Hypothalamus (tissue), 51 donors: ENCODE data around the gene NEB.
"Not testable (repeated sequence)": the region's sequence is repeated elsewhere in the genome, so short reads cannot be mapped to it uniquely, and the experiment has no call there.

ENCODE experiments used
- DNase-seq, 51 donors: peaks; one replicate each; lab custom pipeline; 2025; lab: John Stamatoyannopoulos, UW

NEB gene

DNA sequence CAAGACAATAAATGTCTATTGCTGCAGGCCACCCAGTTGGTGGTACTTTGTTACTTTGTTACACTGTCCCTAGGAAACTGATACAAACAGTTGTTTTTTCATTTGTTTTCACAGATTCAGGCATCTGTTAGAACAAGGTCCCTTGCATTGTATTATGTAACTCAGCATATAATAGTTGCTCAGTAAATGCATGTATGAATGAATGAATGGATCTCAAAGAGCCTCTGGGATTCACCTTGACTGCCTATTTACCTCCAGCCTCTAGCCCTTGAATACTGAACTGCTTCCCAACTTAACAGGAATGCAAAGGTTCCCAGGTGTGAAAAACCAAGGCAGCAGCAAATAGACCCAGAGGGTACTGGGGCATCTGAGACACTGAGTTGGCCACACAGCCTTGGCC is 27.4 kb upstream of the NEB start:
- DNase-seq, result no peak

DNA sequence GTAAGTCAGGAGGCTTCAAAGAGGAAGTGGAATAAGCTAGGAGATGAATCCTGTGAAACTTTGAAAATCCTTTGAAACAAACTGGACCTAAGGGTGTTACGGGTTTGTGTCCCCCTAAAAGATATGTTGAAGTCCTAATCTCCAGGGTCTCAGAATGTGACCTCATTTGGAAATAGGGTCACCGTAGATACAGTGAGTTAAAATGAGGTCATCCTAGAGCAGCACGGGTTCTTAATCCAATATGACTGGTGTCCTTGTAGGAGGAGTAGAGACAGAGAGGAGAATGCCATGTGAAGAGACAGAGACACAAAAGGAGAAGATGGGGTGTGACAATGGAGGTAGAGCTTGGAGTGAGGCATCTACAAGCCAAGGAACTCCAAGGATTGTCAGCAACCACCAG is 26.9 kb upstream of the NEB start:
- DNase-seq, result no peak

DNA sequence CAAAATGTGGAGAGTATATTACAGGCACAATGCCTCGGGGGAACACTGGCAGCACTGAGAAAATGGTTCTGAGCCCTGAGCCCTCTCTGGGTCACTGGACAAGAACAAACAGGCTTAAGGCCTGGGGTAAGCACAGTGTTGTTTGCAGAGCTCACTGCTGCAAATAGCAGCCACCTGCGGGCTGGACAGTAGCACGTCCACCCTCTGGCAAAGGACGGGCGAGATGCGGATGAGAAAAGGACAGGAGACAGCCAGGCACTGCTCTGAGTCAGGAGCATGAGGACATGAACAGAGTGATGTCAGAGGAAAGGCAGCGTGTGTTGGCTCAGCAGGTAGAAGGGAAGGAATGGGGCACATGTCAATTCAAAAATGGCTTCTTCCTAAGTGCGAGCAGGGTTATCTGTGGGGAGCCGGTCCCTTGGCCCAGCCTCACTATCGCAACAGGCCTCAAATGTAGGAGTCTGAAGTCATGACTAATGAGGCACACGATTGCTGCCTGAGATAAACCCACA is 25.9 kb upstream of the NEB start:
- DNase-seq, result peak in 1 of 51 donors; percentile 24

DNA sequence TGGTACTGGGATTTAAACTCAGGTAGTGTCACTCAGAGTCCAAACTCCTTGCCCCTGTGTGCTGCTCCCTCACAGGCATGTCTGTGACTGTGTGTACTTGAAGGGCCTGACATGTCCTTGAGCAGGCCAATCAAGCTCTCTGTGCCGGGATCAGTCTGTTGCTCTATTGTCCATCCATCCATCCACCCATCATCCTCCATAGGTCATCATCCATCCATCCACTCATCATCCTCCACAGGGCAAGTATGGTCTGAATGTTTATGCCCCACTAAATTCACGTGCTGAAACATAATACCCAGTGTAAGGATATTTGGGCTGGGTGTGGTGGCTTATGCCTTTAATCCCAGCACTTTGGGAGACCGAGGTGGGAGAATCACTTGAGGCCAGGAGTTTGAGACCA is 24.5 kb upstream of the NEB start:
- no peak for DNase-seq

DNA sequence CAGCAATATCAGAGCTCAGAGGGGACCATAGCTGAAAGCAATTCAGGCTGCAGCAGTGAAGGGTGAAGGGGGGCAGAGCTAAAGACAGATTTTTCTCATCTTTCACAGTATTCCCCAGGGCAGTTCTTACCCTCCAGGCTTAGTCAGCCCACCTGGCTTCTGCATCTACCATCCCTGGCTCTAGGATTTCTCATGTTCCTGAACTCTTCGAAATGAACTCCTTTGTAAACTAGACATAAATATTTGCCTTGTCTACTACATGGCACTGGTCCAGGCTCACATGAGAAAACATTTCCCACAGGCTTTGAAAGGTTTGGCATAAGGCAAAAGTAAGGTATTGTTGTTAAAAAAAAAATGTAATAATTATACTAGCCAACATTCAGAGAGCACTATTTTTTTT is 23.6 kb upstream of the NEB start:
- DNase-seq, result no peak

DNA sequence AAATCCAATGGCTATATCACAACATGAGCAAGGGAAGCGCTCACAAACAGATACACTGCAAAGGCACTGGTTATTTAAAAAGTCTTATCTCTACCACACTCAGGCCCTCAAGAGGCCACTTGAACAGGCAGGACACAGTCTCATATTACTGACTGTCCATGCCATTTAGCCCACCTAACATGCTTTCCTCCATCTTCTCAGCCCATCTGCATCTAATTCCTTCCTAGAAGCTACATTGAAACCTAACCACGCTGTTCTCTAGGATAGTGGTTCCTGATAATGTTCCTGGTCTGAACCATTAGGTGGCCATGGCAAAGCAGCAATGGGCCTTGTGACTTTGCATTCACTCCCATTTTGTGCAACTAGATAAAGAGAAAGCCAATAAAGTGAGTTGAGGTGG is 22.5 kb upstream of the NEB start:
- DNase-seq, result no peak

DNA sequence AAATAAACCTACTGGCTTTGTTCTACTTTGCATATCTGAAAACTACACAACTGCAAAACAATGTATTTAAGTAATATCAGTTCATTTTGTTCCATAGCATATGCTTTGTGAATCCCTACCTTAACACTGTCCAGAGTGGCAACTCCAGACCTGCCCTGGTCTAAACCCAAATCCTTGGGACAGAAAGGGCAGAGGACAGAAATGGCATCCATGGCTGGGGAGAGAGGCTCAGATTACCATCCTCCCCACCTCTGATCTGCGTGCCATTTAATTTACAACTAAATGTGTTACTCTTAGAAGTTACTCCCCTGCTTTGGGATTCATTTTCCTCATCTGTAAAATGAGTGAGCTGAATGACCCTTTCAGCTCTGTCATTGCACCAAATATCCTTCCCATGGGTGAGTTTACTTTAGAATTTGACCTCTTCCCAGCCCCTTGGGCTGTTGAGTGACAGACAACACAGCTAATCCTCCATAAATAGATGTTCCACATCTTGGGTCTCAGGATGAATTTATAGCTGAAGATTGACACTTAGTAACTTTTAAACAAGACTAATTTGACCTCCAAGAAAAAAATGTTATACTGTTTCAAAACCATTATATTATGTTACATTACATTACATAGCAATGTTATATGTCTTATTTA is 20.1 kb upstream of the NEB start:
- DNase-seq, result no peak

DNA sequence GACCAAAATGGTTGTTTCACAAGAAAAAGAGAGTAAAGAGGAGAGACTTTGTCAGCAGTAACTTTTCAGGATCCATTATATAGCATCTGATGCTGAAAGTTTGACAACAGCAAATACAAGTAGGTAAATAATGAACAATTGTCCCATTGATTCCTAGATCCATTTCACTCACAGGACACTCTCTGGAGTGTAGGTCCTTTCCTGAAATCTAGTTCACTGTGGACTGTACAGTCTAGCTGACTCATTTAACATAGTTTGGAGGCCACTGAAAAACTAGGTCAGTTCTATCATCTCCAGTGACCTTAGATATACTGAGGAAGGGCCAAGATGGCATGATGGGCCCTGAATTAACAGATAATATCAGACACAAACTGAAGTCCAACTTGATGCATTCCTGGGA is 19.3 kb upstream of the NEB start:
- DNase-seq, result no peak

DNA sequence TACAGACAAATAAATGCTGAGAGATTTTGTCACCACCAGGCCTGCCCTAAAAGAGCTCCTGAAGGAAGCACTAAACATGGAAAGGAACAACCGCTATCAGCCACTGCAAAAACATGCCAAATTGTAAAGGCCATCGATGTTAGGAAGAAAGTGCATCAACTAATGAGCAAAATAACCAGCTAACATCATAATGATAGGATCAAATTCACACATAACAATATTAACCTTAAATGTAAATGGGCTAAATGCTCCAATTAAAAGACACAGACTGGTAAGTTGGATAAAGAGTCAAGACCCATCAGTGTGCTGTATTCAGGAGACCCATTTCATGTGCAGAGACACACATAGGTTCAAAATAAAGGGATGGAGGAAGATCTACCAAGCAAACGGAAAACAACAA is 11.0 kb upstream of the NEB start:
- not testable (repeated sequence) for DNase-seq

DNA sequence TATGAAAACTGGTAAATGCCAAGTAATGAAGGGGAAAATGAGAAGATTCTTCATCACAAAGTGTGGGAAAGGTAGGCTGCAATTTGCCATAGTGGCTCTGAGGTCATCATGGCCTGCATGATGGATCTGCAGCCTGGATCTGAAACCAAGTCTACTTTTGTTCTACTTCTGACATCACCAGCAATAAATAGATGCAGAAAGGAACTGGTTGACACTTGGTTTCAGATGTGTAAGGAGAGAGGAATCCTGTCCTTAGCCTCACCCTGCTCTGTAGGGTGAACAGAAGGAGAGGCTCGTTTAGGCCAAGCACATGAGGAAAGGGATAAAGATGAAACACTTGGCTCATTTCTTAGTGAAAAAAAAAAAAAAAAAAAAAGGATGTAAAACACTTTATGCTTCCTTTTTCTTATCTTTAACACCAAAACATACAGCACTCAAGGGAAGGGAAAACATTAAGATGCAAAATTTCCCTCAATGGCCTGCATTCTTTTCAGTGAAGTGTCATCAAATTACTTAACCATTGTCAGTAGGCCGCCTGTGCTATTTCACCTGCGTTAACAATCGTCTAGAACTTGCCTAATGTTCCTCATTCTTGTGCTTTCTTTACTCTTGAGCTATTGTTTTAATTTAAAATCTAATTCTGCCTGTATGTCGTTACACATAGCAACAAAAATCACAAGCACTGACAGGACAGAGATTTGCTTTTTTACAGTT is 3.9 kb downstream of the NEB start:
- DNase-seq, result no peak

DNA sequence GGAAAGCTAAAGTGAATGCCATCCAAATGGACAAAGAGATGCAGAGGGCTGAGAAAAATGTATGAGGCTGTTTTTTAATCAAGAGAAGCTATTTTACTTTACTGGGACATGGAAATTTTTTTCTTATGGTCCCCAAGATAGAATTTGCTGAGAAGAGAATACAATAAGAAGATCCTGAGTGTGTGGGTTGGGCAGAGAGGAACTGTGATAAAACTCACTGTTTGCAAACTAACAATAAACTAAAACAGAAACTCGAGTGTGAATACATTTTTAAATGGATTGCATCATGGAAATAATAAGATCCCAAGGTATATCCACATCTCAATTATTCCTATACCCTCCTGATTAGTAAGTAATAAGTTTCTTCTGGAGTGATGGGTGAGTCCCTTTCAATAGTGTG is 4.4 kb downstream of the NEB start:
- no peak for DNase-seq

DNA sequence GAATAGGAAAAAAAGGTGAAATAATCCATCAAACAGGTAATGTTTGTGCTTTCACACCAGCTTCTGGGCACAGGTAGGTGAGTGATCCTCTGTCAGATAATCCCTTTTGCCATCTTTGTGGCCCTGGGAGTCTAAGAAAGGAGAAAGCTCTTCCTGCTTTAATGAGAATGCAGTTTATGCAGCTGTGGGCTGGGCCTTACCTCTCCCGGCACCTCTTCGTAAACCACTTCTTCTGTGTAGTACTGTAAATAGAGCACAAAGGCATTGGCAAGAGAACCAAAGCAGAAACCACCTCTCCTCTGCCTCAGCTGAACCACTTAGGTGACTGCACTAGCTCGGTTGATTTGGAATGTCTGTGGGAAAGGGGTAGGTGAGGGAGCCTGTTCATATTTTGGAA is 4.9 kb downstream of the NEB start:
- no peak for DNase-seq

DNA sequence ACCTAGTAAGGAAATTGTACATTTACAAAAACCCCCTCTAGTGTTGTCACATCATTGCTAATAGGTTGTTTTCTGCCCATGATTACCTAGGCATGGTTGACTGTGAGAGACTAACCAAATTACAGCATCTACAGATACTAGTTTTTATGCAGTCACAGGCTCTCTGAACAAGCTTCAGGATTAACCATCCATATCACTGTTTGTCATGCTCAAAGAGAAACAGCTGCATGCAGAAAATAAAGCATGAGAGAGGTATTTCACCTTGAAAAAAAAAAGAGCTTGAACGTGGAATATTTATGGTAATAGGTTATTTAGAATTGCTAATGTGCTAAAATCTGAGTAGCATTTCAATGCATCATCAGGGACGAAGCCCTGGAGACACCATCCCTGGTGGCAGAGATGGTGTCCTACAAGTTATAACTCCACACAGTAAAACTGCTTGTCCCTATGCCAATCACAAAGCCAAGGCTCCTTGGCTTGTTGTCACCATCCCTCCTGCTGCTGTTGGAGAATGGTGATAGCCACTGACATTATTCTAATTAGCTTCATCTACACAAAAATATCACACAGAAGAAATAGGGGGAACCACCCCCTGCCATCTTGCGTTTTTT is 5.4 kb downstream of the NEB start:
- DNase-seq, result peak in 1 of 51 donors; percentile 4

DNA sequence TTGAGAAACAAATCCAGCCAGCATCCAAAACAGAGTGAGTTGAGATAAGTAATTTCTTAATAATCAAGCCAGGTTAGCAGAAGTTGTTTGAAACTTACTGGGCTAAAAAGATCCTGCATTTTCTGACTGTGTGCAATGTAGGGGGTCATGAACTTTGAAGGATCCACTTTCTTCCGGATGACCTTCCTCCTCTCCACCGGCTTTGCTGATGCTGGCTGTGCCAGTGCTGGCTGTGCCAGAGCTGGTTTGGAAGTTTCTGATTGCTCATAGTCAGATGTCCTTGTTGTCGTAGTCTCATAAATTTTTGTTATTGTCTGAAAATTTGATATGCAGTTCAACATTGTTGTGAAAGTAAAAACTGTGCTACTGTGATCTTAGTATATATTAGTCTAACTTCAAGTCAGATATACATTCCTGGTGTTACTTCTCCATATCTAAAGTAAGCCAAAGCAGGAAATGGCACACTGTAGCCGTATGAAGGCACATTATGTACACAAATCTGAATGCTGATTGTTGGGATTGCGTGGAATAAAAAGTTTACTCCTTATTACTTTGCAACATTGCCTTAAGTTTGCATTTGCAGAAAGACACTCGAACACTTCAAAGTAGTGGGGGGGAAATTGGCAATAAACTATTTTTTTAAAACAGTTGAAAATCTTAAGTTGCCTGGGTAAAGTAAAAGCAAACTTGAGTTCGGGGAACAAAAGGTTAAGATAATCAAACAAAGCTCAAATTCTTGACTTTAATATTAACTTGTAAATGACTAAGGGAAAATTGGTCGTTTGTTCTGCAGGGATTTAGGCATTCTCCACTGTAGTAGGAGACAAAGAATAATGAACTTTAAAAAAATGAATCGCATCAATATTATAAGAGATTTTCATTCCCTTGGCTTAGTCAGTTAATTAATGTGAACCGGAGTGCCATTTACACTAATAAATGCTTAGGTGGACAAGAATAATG is 6.4 kb downstream of the NEB start:
- no peak for DNase-seq

DNA sequence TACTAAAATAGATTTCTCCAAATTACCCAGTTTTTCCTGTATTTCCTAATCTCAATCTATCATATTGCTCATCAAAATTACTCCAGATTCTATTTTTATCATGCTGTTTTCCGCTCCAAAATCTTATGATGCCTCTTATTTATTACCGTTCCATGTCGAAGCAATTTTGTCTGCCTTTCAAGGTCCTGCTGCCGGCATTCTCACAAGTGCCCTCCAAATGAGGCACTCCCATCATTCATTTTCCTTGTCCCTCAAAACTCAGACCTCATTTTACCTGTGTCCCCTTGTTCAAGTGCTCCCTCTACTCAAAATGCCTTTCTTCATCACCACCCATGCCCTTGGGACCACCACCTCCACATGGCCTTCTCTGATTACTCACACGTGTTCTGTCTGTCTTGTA is 13.1 kb downstream of the NEB start:
- DNase-seq, result no peak

DNA sequence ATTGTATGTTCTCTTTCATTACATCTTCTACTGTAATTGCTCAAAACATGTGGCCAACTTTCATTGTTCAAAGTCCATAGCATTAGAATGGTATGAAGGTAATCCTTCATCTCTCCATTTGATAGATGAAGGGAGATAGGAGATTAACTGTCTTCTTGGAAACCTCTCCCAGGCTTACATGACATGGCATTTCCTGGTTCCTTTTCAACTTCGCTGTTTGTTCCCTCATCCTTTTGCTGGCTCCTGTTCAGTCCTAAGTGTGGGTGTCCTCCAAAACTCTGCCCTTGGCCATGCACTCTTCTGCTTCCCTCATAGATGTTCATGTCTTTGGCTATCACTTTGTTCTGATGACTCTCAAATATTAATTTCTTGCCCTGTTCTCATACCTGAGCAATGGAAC is 13.8 kb downstream of the NEB start:
- no peak for DNase-seq

DNA sequence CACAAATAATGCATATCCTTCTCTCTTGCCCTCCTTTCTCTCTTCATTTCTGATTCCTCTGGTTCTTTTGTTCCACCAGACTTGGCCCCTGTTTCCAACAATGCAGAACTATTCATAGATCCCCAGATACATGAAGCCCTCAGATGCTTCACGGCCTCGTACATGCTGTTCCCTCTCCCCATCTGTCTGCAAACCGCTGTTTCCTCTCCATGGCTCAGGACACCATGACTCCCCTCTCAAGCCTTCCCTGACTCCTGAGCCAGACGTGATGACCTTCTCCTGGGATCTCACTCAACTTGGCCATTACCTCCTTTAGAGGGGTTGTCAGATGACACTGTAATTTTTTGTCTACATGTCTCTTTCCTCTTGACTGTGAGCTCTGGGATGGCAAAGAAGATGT is 15.5 kb downstream of the NEB start:
- DNase-seq, result no peak

DNA sequence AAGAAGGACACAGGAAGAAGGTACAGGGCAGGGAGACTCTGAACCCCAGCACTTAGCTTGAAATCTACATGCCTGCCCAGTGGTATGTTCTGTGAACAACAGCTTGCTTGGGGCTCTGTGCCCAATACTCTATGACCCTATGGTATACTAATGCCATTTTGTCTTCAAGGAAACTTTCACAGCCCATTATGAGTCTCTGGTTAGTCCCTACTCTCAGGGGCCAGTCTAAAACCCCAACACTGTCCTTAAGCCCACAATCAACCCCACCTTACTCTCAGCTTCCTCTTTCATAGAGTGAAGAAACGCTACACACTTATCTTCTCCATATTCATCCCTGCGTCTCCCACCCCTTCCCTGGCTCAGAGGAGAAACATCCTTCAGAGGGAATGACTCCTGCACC is 16.0 kb downstream of the NEB start:
- no peak for DNase-seq

DNA sequence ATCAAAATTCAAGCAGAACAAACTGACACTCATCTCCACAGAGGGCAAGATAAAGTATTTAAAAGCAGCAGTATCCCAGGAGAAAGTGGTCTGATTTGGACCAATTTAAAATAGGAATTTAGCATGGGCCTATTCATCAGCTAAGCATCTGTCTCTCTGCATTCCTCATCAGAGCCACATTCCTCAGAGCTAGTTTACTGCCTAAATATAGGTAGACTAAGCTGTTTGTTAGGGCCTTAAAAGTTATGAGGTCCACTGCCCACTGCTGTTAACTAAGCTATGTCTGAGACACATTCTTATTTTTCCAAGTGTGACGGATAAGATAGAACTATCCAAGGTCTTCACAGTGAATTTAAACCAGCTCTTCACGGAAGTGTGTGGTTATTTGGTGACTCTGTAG is 17.6 kb downstream of the NEB start:
- no peak for DNase-seq

DNA sequence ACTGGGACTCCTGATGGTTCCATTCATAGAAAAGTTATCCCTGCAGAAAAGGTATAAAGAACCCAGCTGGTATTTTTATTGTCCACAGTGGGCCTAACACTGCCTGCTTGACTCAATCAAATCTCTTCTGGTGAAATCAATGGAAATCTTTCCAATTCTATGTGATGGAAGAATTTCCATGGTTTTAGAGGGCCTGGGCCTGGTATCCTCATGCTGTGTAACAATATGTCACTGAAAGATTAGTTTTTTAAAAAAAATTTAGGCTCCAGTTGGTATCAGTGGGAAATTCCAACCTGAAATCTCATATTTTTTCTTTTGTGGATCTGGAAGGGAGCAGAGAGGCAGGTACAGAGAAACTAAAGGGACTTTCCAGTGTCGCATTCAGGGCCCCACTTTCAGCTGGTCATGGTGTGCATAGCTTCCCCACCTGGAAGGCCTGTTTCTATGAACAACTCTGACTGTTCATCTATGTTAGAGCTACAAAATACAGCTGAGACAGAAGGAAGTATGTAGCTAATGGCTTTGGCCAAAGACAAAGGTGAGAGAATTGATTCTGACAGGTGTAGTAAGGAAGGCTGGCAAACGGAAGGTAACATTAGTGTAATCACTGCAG is 20.9 kb downstream of the NEB start:
- no peak for DNase-seq

DNA sequence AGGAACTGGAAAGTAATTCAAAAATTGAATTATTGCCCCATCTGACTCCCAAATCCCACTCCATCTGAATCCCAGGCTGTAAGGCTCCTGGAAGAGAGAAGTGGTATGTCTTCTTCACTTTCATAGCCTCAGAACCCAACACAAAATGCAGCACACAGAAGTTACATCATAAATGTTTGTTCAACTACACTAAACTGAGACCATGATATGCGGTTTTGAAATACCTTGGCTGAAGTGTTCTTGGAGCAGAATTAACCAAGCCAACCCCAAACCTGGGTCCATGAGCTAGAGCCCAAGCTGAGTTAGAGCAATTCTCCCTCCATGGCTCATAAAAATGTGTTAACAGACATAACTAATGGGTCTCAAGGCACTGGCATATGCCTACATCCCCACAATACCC is 23.3 kb downstream of the NEB start:
- no peak for DNase-seq
